Stomach (tissue), 4 donors: ENCODE measurements around the gene G3BP2.

Experiments used
- CTCF ChIP-seq, 7 experiments: fragments of 450-650 bp in 4 of 7; fragments of 200-600 bp in 3 of 7; sonication (generic) in 3 of 7; IDR thresholded peaks; one replicate each; pipeline ENCODE4 v1.5.1; 2016 to 2019; ENCODE audit warnings: antibody characterized with exemption in 7 of 7, control low read depth in 2 of 7, mild to moderate bottlenecking in 1 of 7
- EP300 ChIP-seq: sonication (generic); formaldehyde crosslinking; IDR thresholded peaks from one replicate; pipeline ENCODE4 v1.6.1; 2017; ENCODE audit warnings: antibody characterized with exemption
- POLR2AphosphoS5 ChIP-seq, 3 donors: sonication (generic); formaldehyde crosslinking; IDR thresholded peaks; one replicate each; pipeline ENCODE4 v1.6.1; 2016; ENCODE audit warnings: antibody characterized with exemption in 3 of 3

- TF ChIP-seq CTCF (IDR thresholded peaks at IDR 0.05), result no peak
- no peak for TF ChIP-seq POLR2AphosphoS5 (IDR thresholded peaks at IDR 0.05)
- TF ChIP-seq EP300, result no peak
These were observed 29.6 kb downstream of the G3BP2 start for GRCh38 chr4:75643651-75644050.
